Measurements from ENCODE around the gene BEND5. TPM values are rescaled to one million over a fixed set of nuclear protein-coding genes. Genes with fewer than 3 reads are reported as not detected.

Gene BEND5
- total and polyA plus RNA-seq, 10 of the 15 experiments (the other 5 are each of a cell fraction or from before 2014, with no cell fraction given), result 0.26 TPM; not detected in 9

DNA sequence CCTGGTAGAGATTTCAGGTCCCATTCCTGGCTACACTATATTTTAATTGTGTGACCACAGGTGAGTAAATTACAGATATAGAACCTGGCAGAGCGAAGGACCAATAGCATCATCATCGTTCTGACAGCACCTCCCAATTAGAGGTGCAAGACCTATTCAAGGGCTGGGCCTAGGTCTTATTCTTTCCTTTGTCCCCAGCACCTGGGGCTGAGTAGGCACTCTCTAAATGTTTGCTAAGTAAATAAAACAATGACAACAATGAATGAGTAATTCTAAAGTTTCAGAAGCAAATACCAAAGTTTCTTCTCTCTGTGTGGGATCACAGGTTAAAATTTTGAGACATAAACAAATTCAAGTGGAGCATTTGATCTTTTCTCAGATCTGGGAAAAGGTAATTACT lies 32.7 kb downstream of the BEND5 start:
- H3K36me3 ChIP-seq (ENCODE audit: control insufficient read depth in 2 of 2, insufficient read depth in 2 of 2, low read length in 1 of 2), result no peaks in the 10 kb centered on the region
- in situ Hi-C loops (cut with MboI), result no loop called here
- no peaks in the 10 kb centered on the region for H3K9me3 ChIP-seq (replicated peaks; ENCODE audit: control insufficient read depth, insufficient read depth, low read length)
- H2AFZ ChIP-seq (ENCODE audit: control insufficient read depth, low read depth, low read length), result no peak overlapping the region
- H3K9ac ChIP-seq (ENCODE audit: control insufficient read depth, insufficient read depth, low read length), result no peak overlapping the region
- SMC1A ChIA-PET (ENCODE audit: uncharacterized antibody, unreplicated experiment), result no interaction called here
- H3K27ac ChIP-seq (ENCODE audit: control insufficient read depth, insufficient read depth), result no peak overlapping the region
- no peak for ATAC-seq
- no peaks in the 10 kb centered on the region for H3K4me1 ChIP-seq (ENCODE audit: control insufficient read depth, insufficient read depth, low read length)
- no peak for FAIRE-seq
- CTCF ChIA-PET, result interaction anchor here (0.8 to 1.7 kb wide), 2 partner anchors 8 to 66 kb away, joined by 4 to 5 read pairs; no protein-coding TSS in a partner anchor
- no peak for DNase-seq (ENCODE audit: low read depth, low spot score)
- POLR2A ChIA-PET, result no interaction called here
- TF ChIP-seq, protein P1, sequence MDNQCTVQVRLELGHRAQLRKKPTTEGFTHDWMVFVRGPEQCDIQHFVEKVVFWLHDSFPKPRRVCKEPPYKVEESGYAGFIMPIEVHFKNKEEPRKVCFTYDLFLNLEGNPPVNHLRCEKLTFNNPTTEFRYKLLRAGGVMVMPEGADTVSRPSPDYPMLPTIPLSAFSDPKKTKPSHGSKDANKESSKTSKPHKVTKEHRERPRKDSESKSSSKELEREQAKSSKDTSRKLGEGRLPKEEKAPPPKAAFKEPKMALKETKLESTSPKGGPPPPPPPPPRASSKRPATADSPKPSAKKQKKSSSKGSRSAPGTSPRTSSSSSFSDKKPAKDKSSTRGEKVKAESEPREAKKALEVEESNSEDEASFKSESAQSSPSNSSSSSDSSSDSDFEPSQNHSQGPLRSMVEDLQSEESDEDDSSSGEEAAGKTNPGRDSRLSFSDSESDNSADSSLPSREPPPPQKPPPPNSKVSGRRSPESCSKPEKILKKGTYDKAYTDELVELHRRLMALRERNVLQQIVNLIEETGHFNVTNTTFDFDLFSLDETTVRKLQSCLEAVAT (IDR thresholded peaks at IDR 0.05), result no peak
- TF ChIP-seq NFYB (IDR thresholded peaks at IDR 0.05; ENCODE audit: insufficient read depth, low read depth, low read length) (no peak), SKIL (IDR thresholded peaks at IDR 0.05; ENCODE audit: low read depth, poor library complexity, severe bottlenecking) (no peak), ZNF384 (IDR thresholded peaks at IDR 0.05; ENCODE audit: borderline replicate concordance, low read depth, low read length) (no peak)
- RAD21 ChIA-PET (ENCODE audit: unreplicated experiment), result no interaction called here
- H3K4me2 ChIP-seq (ENCODE audit: control insufficient read depth, insufficient read depth), result no peak overlapping the region
- no TSS peak for BruUV-seq (replicated peaks)
- no peak overlapping the region for H3K4me3 ChIP-seq
- no peaks in the 10 kb centered on the region; a peak in 1 of 4 replicates for H3K27me3 ChIP-seq (replicated peaks in 1 of 2; ENCODE audit: control insufficient read depth in 2 of 2, insufficient read depth in 2 of 2, low read length in 1 of 2)
- H4K20me1 ChIP-seq (ENCODE audit: control insufficient read depth, insufficient read depth), result no peaks in the 10 kb centered on the region
- WGBS (ENCODE audit: insufficient coverage, insufficient replicate concordance, low lambda C conversion rate, missing lambda C conversion rate), result 18% methylated on average over 2 of the region's 2 CpGs
- intact Hi-C loops (cut with micrococcal nuclease; ENCODE audit: unreplicated experiment), result no loop called here
- no peaks in the 10 kb centered on the region for H3K79me2 ChIP-seq (ENCODE audit: control insufficient read depth, insufficient read depth, low read length)

Measured in GM12878 (cell line).